Panc1 (cell line): ENCODE results near the gene PLCB4.

Source experiments
- POLR2AphosphoS5 ChIP-seq: IDR thresholded peaks from 2 replicates; pipeline ENCODE4 v1.6.1; 2012; ENCODE audit warnings: mild to moderate bottlenecking, low read depth, low read length, moderate library complexity
- TCF7L2 ChIP-seq: IDR thresholded peaks from 2 replicates; pipeline ENCODE4 v1.6.1; 2011; ENCODE audit warnings: mild to moderate bottlenecking, low read depth, low read length, inconsistent platforms
- TF ChIP-seq, protein P1 (sequence below), 2 experiments: IDR thresholded peaks; 2 replicates each; pipeline ENCODE4 v1.6.1; 2011 to 2012; ENCODE audit warnings: low read depth in 2 of 2, control low read depth in 1 of 2, low read length in 1 of 2, mild to moderate bottlenecking in 1 of 2, moderate library complexity in 1 of 2; ENCODE audit not compliant: insufficient read depth in 1 of 2
- TF ChIP-seq, protein P2 (sequence below): fragments of 450-650 bp; IDR thresholded peaks from 2 replicates; pipeline ENCODE4 v1.5.1; 2017; ENCODE audit warnings: mild to moderate bottlenecking

DNA sequence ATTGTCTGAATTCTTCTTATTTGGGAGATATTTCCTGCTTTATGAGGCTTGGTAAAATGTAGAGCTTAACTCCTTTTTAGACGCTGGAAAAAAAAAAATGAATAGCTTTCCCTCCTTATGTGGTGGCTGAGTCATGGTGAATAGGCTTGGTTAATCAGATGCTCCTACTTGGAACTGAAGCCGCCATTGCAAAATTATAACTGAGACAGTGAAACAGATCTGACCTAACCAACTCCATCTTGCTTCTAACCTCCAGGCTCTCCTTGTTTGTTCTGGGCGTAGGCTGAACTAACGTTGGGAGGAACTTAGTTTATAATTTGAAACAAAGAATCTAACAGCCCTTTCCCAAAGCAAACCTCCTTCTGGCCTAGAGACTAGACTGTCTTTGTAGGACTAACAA lies 43.2 kb upstream of the PLCB4 start:
- TF ChIP-seq, protein P1, sequence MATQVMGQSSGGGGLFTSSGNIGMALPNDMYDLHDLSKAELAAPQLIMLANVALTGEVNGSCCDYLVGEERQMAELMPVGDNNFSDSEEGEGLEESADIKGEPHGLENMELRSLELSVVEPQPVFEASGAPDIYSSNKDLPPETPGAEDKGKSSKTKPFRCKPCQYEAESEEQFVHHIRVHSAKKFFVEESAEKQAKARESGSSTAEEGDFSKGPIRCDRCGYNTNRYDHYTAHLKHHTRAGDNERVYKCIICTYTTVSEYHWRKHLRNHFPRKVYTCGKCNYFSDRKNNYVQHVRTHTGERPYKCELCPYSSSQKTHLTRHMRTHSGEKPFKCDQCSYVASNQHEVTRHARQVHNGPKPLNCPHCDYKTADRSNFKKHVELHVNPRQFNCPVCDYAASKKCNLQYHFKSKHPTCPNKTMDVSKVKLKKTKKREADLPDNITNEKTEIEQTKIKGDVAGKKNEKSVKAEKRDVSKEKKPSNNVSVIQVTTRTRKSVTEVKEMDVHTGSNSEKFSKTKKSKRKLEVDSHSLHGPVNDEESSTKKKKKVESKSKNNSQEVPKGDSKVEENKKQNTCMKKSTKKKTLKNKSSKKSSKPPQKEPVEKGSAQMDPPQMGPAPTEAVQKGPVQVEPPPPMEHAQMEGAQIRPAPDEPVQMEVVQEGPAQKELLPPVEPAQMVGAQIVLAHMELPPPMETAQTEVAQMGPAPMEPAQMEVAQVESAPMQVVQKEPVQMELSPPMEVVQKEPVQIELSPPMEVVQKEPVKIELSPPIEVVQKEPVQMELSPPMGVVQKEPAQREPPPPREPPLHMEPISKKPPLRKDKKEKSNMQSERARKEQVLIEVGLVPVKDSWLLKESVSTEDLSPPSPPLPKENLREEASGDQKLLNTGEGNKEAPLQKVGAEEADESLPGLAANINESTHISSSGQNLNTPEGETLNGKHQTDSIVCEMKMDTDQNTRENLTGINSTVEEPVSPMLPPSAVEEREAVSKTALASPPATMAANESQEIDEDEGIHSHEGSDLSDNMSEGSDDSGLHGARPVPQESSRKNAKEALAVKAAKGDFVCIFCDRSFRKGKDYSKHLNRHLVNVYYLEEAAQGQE (IDR thresholded peaks at IDR 0.05; ENCODE audit: insufficient read depth in 1 of 2, low read depth in 2 of 2, low read length in 1 of 2), result no peak
- TF ChIP-seq, protein P2, sequence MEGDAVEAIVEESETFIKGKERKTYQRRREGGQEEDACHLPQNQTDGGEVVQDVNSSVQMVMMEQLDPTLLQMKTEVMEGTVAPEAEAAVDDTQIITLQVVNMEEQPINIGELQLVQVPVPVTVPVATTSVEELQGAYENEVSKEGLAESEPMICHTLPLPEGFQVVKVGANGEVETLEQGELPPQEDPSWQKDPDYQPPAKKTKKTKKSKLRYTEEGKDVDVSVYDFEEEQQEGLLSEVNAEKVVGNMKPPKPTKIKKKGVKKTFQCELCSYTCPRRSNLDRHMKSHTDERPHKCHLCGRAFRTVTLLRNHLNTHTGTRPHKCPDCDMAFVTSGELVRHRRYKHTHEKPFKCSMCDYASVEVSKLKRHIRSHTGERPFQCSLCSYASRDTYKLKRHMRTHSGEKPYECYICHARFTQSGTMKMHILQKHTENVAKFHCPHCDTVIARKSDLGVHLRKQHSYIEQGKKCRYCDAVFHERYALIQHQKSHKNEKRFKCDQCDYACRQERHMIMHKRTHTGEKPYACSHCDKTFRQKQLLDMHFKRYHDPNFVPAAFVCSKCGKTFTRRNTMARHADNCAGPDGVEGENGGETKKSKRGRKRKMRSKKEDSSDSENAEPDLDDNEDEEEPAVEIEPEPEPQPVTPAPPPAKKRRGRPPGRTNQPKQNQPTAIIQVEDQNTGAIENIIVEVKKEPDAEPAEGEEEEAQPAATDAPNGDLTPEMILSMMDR, result no peak
- no peak for TF ChIP-seq TCF7L2
- TF ChIP-seq POLR2AphosphoS5, result no peak
